ENCODE results near the gene EGFL7. TPM values are rescaled to one million over a fixed set of nuclear protein-coding genes. Genes with fewer than 3 reads are reported as not detected.
"Not testable (repeated sequence)": the region's sequence is repeated elsewhere in the genome, so short reads cannot be mapped to it uniquely, and the experiment has no call there.

Gene EGFL7
- total RNA-seq, 1 donor = 2.1 TPM

DNA sequence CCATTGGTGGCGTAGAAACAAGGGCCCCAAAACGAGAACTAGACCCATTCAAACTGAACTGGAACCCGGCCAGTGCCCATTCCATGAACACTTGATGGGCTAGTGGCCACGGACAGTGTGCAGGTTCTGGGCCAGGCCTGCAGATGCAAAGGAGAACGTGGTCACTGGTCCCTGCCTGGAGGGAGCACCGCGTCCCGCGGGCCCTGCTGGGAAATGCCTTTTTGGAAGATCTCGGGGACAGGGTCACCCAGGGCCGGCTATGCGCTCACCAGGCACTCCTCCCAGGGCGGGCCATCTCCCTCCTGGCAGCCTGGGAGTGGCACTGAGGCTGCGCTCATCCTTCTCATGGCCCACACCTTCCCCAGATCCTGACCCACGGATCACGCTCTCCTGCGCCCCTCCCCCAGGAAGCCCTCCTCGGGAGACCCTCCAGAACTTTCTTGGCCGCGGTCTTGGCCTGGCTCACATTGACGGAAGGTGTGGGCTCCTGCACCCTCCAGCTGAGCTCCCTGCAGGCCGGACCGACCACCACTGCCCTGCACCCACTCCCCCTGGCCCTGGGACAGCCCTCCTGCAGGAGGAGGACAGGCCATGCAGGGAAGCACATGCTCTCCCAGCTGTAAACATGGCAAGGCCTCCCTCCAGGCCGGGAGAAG is 46.9 kb downstream of the EGFL7 start:
- Histone ChIP-seq H3K27me3 (ENCODE audit: insufficient read depth, low read length) (peaks cover 26% of the 10 kb centered on the region), H3K4me1 (ENCODE audit: insufficient read depth, low read length) (peaks cover 23% of the 10 kb centered on the region), H3K9me3 (ENCODE audit: low read depth, low read length) (no peaks in the 10 kb centered on the region), H3K4me3 (ENCODE audit: low read length) (no peak overlapping the region)

- Histone ChIP-seq H3K4me1 (ENCODE audit: insufficient read depth, low read length) (peaks cover 19% of the 10 kb centered on the region), H3K4me3 (ENCODE audit: low read length) (no peak overlapping the region), H3K9me3 (ENCODE audit: low read depth, low read length) (no peaks in the 10 kb centered on the region), H3K27me3 (ENCODE audit: insufficient read depth, low read length) (peaks cover 26% of the 10 kb centered on the region)
Measured at GRCh38 chr9:136710543-136710942, 47.8 kb downstream of the EGFL7 start.

- Histone ChIP-seq H3K27me3 (ENCODE audit: insufficient read depth, low read length) (peaks cover 26% of the 10 kb centered on the region), H3K4me1 (ENCODE audit: insufficient read depth, low read length) (peaks cover 16% of the 10 kb centered on the region)
- not testable (repeated sequence) for H3K4me3 ChIP-seq (ENCODE audit: low read length); H3K9me3 ChIP-seq (ENCODE audit: low read depth, low read length)
Measured at GRCh38 chr9:136711219-136711648, 48.5 kb downstream of the EGFL7 start.

DNA sequence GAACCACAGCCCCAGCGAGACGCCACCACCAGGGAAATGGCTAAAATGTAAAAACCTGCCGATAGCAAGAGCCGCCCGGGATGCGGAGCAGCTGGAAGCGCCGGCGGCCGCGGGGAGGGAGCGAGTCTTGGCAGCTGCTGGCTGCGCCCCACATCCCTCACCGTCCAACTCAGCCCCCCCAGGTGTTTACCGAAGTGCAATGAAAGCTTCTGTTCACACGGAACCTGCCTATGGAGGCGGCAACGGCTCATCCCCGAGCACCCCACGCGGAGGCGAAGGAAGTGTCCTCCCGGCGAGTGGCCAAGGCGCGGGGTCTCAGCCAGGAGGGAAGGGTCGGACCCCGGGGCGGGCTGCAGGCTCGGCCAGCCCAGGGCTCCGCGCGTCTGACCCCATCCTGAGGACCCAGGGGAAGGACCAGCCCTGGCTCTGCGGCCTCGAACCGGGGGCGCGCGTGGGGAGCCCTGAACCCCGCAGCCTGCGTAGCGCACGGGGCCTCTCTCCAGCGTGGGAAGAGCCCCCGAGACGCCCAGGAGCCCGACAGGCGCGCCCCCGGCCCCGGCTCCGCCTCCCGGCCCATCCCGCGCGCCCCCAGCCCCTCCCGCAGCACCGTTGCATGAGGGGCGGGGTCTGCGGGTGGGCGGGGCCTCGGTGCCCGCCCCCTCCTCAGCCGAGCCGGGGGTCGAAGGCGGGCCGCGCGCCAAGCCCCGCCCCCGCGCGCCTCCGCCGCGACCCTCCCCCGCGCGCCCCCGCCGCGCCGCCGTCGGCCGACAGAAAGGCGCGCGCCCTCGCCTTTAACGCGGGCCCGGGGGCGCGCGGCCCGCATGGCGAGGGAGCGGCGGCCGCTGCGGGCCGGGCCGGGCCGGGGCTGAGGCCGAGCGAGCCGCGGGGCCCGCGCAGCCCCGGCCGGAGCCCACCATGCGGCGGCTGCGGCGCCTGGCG is 49.3 kb downstream of the EGFL7 start, which contains the start of gene DIPK1B:
Gene DIPK1B (plus strand): TSS at position 822 of the 939 bp plus-strand sequence. CDS start 94 bp downstream, at position 916.
- Histone ChIP-seq H3K4me1 (ENCODE audit: insufficient read depth, low read length) (peaks cover 16% of the 10 kb centered on the region), H3K27me3 (ENCODE audit: insufficient read depth, low read length) (peaks cover 26% of the 10 kb centered on the region), H3K4me3 (ENCODE audit: low read length) (no peak within 1 kb of the TSS), H3K9me3 (ENCODE audit: low read depth, low read length) (no peaks in the 10 kb centered on the region)

DNA sequence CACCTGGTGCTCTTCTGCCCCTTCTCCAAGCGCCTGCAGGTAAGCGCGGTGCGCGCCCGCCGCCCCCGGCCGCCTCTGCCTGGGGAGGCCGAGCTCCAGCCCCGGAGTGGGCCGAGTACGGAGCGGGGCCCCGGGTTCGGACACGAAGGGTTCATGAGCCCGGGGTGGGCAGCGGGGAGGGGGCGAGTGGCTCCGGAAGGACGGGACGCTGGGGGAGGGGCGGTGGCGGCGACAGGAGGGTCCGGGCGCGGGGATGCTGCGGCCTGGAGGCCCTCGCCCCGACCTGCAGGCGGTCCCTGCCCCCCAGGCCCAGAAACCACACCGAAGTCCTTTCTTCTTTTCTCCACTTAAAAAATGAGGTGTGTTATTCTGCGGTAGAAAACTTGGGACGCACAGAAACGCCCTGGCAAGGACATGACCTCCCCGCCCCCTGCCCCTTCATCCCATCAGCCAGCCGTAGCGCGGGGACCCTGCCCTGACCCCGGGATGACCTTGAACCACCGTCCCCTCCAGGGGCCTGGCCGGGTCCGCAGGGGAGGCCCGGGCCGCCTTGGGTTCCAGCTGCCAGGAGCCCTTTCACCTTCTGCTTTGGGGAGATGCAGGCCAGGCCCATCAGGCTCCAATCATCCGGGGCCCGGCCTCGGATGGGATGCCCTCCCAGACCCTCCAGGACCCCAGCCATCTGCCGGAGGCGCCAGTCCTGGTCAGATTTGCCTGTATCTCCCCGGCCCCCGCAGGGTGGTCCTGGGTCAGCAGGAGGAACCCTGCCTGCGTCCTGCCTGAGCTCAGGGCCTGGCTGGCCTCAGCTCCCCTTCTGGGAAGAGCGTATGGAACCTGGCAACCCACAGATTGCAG is 50.2 kb downstream of the EGFL7 start:
- peaks cover 16% of the 10 kb centered on the region for H3K4me1 ChIP-seq (ENCODE audit: insufficient read depth, low read length)
- H3K9me3 ChIP-seq (ENCODE audit: low read depth, low read length) = no peaks in the 10 kb centered on the region
- no peak overlapping the region for H3K4me3 ChIP-seq (ENCODE audit: low read length)
- H3K27me3 ChIP-seq (ENCODE audit: insufficient read depth, low read length) = peaks cover 26% of the 10 kb centered on the region

DNA sequence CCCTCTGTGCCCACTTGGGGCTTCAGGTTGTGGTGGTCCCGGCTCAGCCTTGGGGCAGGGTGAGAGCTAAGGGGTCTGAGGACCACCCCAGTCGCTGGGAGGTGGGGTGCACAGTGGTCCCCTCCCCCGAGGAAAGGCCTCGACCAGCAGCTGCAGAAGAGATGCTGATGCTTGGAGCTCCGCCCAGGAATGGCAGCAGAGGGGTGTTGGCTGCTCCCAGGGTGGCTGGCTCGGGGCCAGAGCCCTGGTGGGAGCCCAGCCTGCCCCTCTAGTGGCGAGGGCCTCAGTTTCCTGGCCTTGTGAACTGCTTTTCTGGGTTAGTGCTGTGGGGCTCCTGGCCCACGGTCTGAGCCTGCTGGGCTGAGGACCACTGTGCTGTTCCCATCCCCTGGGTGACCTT is 50.8 kb downstream of the EGFL7 start:
- Histone ChIP-seq H3K4me3 (ENCODE audit: low read length) (no peak overlapping the region), H3K27me3 (ENCODE audit: insufficient read depth, low read length) (peaks cover 26% of the 10 kb centered on the region), H3K4me1 (ENCODE audit: insufficient read depth, low read length) (peaks cover 16% of the 10 kb centered on the region), H3K9me3 (ENCODE audit: low read depth, low read length) (no peaks in the 10 kb centered on the region)

- H3K9me3 ChIP-seq (ENCODE audit: low read depth, low read length) = no peaks in the 10 kb centered on the region
- peaks cover 26% of the 10 kb centered on the region for H3K27me3 ChIP-seq (ENCODE audit: insufficient read depth, low read length)
- no peak overlapping the region for H3K4me3 ChIP-seq (ENCODE audit: low read length)
- peaks cover 18% of the 10 kb centered on the region for H3K4me1 ChIP-seq (ENCODE audit: insufficient read depth, low read length)
Measured at GRCh38 chr9:136714096-136714892, 51.6 kb downstream of the EGFL7 start.

- no peak overlapping the region for H3K4me3 ChIP-seq (ENCODE audit: low read length)
- peaks cover 20% of the 10 kb centered on the region for H3K4me1 ChIP-seq (ENCODE audit: insufficient read depth, low read length)
- peaks cover 26% of the 10 kb centered on the region for H3K27me3 ChIP-seq (ENCODE audit: insufficient read depth, low read length)
- no peaks in the 10 kb centered on the region for H3K9me3 ChIP-seq (ENCODE audit: low read depth, low read length)
Measured at GRCh38 chr9:136714893-136715274, 52.2 kb downstream of the EGFL7 start.

DNA sequence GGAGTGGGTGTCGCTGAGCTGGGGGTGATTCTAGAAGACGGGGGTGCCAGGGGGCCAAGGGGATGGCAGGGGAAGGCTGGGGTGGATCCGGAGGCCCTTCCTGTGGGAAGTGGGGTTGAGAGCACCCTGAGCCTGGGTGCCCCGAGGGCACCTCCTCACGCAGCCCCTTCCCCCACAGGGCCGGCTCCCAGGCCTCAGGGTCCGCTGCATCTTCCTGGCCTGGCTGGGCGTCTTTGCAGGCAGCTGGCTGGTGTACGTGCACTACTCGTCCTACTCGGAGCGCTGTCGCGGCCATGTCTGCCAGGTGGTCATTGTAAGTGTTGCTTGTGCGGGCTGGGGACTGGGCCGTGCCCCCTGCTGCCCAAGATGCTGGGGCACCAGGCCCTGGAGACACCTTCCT is 54.7 kb downstream of the EGFL7 start:
- Histone ChIP-seq H3K9me3 (ENCODE audit: low read depth, low read length) (no peaks in the 10 kb centered on the region), H3K4me3 (ENCODE audit: low read length) (no peak overlapping the region), H3K27me3 (ENCODE audit: insufficient read depth, low read length) (peaks cover 13% of the 10 kb centered on the region), H3K4me1 (ENCODE audit: insufficient read depth, low read length) (peaks cover 14% of the 10 kb centered on the region)

DNA sequence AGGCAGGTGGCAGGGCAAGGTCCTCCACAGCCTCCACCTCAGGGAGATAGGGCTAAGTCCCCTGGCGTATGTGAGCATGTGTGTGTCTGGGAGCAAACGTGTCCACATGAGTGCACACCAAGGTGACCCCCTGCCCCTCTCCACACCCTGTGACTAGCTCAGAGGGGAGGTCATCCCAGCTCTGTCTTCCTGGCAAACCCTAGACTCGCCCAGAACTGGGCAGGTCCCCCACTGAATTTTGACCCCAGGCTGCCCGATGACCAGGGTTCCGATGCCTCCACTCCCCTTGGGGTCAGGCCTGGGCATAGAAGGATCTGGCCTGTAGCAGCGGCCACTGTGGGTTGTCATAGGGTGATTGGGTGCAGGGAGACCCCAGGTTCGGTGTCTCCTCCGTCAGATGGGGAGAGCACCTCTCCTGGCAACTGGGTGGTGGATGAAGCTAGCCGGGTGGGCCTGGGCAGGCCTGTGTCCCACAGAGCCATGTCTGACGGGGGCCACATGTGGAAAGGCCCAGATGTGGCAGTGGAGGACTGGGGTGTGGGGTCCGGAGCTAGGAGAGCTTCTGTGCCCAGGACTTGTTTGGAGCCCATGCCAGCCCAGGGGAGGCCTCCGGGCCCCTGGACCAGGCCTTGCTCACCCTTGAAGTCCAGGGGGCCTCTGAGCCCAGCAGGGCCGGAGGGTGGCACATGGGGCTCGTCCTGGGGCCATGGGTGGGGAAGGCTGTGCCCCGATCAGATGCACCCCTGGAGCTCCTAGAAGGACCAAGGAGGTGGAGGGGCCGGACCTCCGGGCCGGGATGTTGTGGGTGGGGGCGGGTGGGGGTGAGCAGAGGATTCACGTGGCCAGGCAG is 55.9 kb downstream of the EGFL7 start:
- no peak overlapping the region for H3K4me3 ChIP-seq (ENCODE audit: low read length)
- no peaks in the 10 kb centered on the region for H3K9me3 ChIP-seq (ENCODE audit: low read depth, low read length)
- peaks cover 14% of the 10 kb centered on the region for H3K4me1 ChIP-seq (ENCODE audit: insufficient read depth, low read length)
- H3K27me3 ChIP-seq (ENCODE audit: insufficient read depth, low read length) = peaks cover 5% of the 10 kb centered on the region

DNA sequence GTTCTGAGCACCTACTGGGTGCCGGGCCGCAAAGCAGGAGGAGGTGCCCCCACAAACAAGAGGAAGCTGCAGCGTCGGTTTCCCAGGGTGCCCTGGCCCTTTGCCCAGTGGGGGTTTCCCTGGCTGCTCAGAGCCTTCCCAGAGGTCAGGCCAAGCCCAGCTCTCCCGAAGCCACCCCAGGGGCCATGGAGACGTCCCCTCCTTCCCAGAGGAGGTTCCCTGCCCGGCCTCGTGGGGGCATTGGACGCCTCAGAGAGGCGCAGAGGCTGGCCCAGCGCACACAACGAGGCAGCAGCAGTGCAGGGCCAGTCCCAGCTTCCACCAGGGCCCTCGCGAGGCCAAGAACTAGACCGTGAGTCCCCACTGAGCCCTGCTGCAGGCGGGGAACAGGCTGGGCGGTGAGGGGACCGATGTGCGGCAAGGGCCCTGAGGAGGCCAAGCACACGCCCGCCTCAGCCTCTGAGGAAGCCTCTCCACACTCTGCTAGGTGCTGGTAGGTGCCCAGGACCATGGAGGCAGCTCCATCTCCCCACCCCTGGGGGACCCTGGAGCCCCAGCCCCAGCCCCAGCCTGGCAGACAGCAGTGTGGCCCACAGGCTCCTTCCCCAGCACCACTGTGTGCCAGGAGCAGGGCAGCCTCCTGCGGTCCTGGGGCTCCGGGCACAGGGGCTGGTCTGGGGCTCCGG is 56.6 kb downstream of the EGFL7 start:
- Histone ChIP-seq H3K9me3 (ENCODE audit: low read depth, low read length) (no peaks in the 10 kb centered on the region), H3K27me3 (ENCODE audit: insufficient read depth, low read length) (no peaks in the 10 kb centered on the region), H3K4me1 (ENCODE audit: insufficient read depth, low read length) (peaks cover 8% of the 10 kb centered on the region), H3K4me3 (ENCODE audit: low read length) (no peak overlapping the region)

- Histone ChIP-seq H3K27me3 (ENCODE audit: insufficient read depth, low read length) (no peaks in the 10 kb centered on the region), H3K9me3 (ENCODE audit: low read depth, low read length) (no peaks in the 10 kb centered on the region), H3K4me3 (ENCODE audit: low read length) (no peak overlapping the region), H3K4me1 (ENCODE audit: insufficient read depth, low read length) (peaks cover 13% of the 10 kb centered on the region)
Measured at GRCh38 chr9:136720251-136720897, 57.7 kb downstream of the EGFL7 start.
